NCI-H2081 treated with DMSO at 0.1 percent for 48 hours (cell line): ENCODE measurements around the gene QSER1.
A peak's percentile ranks its signal among the peaks of the same experiment; 100 is the strongest.
"Not testable (repeated sequence)": the region's sequence is repeated elsewhere in the genome, so short reads cannot be mapped to it uniquely, and the experiment has no call there.

Experiments
- DNase-seq: peaks from one replicate; lab custom pipeline; 2025; lab: John Stamatoyannopoulos, UW

The QSER1 gene

DNA sequence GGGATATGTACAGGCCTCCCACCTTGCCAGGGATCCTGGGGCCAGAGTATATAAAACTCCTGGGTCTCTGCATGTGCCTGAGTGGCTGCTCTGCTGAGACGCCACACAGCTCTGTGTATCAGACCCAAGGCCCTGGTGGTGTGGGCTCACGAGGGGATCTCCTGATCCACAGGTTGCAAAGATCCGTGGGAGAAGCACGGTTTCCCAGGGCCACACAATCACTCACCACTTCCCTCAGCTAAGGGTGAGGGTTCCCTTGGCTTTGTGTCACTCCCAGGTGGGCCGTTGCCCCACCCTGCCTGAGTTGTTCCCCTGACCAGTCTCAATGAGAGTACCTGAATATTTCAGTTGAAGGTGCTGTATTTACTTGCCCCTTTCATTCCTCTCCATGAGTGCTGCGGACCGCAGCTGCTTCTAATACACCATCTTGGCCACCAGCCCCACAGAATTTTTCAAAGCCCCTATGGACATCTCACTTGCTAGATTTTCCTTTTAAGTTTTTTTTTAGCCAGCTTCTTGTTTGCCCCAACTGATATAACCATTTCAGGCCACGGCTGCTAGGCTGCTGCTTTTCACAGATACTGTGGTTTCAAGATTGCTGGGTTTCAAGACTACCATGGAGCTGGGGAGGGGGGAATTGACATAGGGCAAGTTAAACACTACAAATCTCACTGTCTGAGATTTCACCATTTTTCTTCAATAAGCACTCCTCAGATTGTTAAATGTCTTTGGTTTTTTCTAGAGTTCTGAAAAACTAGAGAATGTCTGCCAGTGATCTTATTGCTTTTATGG, 109.3 kb downstream of the QSER1 start:
- no peak for DNase-seq

- no peak for DNase-seq
Observed at GRCh38 chr11:33005175-33005574, 112.6 kb downstream of the QSER1 start.

DNA sequence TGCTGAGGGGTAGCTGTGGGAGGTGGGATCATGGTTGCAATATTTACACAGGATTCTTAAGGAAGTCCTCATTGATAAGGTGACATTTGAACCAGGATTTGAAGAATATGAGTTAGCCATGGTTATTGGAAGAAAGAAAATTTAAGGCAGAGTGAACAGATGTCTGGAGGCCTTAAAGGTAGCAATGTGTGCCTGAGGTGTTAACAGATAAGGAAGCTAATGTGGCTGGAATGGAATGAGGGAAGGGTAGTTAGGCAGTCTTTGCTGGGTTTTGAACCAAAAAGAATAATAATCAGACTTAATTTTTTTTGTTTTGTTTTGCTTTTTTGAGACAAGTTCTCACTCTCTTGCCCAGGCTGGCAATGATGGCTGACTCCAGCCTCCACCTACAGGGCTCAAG, 113.4 kb downstream of the QSER1 start:
- DNase-seq: no peak

DNA sequence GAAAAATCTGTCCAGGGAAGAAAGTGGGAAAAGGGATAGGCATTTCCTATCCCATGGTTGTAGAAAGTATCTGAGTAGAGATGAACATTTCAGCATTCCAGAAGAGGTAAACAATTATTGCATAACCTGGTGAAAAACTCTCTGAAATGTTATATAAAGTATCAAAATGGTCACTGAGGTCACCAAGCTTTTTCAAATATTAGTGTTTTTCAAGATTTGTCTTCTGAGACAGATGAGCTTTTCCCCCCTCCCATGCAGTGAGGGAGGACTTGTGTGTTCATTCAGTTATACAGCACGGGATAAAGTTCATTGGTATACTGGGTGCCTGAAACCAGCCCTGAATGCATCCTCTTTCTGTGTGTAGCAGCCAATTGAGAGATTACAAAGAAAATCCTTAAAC, 121.1 kb downstream of the QSER1 start:
- DNase-seq: no peak

GRCh38 chr11:33015621-33016551, 123.3 kb downstream of the QSER1 start, which contains the start of gene DEPDC7:
Gene DEPDC7 (plus strand): TSS chr11:33015878. CDS start chr11:33015956, 78 bp downstream.
- DNase-seq: peak; percentile 54

DNA sequence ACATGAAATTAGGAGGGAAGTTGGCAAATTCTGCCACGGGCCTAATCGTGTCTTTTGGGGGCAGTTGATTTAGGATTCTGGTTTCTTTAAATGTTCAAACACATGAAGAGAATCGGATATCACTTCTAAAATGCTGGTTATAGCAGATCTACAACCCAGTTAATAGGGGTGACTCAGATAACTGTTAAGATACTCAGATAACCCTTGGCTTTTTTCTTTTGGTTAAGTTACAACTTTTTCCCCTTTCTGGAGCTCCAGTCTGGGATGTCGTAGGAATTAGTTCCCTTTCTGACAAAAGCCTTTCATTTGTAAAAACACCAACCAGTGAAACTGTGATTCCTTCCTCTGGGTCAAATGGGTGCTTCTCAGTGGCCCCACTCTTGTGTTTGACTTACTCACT, 124.0 kb downstream of the QSER1 start:
- DNase-seq: no peak

GRCh38 chr11:33017478-33017877, 124.9 kb downstream of the QSER1 start:
- no peak for DNase-seq

DNA sequence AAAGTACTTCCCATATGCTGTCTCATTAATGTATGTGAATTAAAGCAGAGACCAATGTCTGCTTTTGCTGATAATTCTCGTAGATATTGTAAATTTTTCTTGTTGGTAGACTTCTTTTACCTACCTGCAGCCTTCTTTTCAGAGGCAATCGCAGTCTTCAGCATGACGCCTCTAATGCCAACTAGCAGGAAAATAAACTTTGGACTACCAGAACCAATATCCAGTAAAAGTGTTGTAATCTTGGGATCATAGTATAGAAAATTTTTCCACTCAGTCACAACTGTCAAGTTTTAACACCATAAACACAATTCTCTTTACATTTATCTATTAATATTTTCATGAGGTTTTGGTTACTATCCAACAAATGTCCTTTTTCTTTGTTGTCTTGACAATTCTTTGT, 125.4 kb downstream of the QSER1 start:
- no peak for DNase-seq

DNA sequence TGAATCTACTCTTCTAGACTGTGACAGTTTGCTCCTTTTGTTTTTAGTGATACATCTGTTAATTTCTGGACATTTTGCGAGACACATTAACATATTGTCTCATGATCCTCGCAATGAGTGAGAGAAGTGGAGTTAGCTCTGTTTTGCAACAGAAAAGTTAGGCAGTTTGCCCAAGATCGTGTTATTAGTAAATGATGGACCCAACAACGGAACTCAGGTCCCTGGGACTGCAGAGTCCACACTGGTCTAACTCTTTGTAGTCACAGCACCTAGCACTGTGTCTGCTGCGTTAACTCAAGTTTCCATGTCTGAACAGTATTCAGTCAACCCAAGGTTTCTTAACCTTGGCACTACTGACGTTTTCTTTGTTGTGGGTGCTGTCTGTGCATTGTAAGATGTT, 126.2 kb downstream of the QSER1 start:
- DNase-seq: no peak

GRCh38 chr11:33021501-33021900, 128.9 kb downstream of the QSER1 start:
- DNase-seq: no peak

DNA sequence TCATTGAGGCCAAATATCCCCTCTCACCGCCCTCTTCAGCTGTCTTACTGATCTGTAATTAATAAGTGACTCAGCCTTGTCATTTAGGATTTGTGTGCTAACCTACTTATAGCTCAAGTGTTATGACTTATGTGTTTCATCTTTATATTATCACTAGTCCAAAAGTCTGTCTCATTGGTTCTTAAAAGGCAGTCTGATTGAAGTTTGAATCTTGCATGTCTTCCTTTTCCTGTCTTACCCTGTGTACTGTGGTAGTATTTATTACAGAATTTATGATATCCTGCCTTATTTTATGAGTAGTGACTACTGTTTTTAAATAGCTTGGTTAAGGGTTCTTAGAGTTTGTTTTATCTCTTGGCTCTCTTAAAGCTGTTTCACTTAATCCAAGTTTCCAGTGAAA, 129.3 kb downstream of the QSER1 start:
- DNase-seq: no peak

DNA sequence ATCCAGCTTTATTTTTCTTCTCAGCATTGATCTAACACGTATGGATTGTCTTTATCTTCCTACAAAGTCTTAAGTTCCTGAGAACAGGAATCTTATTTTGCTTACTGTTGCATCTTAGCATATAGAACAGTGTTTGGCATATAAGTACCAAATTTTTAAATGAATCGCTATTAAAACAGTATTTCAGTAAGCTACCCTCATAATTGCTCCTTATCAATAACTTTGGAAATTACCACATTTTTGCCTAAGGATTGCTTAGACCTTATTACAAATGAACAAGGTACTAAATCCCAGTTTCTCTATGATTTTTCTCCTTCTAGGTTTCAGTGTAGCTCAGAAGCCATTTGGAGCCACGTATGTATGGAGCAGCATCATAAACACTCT, 132.7 kb downstream of the QSER1 start:
- no peak for DNase-seq

DNA sequence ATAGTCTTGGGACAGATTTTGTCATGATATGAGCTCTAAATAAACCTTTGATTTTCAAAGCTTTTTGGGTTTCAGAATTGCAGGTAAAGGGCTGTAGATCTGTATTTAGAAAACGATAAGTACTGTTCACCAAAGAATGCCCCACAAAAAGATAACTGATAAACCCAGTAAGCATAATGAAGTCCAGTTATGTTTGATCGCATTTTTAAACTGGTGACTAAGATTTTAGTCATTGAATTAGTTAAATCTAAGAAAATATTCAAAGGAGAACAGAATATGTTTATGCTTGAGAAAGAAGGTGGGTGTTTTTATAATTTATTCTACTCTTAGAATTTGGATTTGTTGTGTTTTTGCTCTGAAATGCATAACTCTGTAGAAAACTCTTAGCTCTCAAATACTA, 134.6 kb downstream of the QSER1 start:
- DNase-seq: no peak

- DNase-seq: no peak
Observed at GRCh38 chr11:33027846-33028536, 135.4 kb downstream of the QSER1 start.

GRCh38 chr11:33028537-33028914, 135.9 kb downstream of the QSER1 start:
- no peak for DNase-seq

DNA sequence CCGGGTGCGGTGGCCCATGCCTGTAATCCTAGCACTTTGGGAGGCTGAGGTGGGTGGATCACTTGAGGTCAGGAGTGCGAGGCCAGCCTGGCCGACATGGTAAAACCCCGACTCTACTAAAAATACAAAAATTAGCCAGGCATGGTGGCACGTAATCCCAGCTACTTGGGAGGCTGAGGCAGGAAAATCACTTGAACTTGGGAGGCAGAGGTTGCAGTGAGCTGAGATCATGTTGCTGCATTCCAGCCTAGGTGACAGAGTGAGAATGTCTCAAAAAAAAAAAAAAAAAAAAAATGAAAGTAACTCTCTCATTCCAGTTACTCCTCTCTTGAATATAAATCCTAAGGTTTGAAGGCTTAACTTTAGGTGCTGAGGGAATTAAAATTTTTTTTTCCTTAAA, 136.6 kb downstream of the QSER1 start:
- not testable (repeated sequence) for DNase-seq
